A375 (cell line): Measurements from ENCODE around the gene C14orf132. TPM values are rescaled to one million over a fixed set of nuclear protein-coding genes. Genes with fewer than 3 reads are reported as not detected.

Source experiments
- small RNA-seq: library from RNA; depleted of rRNA; stranded (forward); fragments of <200 nt; gene quantifications from one replicate; pipeline ENCODE3, GENCODE V24; 2014
- total RNA-seq: library from RNA; depleted of rRNA; stranded (reverse); fragments of >200 nt; shearing (Covaris generic); gene quantifications from 2 replicates; pipeline ENCODE4 v1.2.3, GENCODE V29; 2014; rRNA removed

The C14orf132 gene
- 0.19 and 0.37 TPM in 2 replicates for total RNA-seq

DNA sequence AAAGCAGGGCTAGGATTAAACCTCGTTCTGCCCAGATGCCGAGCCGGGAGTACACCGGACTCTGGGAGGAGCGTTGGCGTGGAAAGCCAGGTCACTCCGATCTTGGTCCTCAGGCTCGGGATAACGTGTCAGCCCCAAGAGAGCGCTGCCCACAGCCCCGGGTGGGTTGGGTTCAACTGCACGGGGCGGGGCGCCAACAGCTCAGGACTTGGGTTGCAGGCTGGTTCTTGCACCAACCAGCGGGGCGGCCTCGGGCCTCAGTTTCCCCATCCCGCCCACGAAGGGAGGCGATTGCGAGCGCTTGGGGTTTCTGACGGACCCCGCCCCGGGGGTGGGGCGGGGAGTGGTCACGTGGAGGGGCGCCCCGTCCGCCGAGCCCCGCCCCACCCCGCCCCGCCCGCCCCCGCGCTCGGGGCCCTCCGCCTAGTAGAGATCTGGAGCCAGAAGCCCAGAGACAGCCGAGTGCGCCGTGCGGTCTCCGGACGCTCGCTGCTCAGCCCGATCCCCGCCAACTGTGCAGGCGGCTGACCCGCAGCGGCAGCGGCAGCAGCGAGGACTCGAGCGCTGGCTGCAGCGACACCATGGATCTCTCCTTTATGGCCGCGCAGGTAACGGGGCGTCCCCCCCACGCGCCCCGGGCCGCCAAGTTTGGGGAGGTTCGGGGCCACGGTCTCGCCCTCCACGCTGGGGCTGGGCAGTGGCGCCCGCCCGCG lies at the start of gene C14orf132:
Gene C14orf132 (plus strand): TSS at position 443 of the 713 bp plus-strand sequence. CDS start 139 bp downstream, at position 582.

Small RNA genes lying within 50 kb of the gene (small RNA-seq; reads per million reads assigned to genes)
- gene AL137190.1 = not detected

Other genes with a start within 250 kb of the C14orf132 start
- gene TUNAR, start 162.5 kb upstream of the C14orf132 start, total RNA-seq = not detected in 2 replicates
- 0.11 TPM in 1 of 2 replicates, not detected in the other for gene BDKRB2, start 165.5 kb downstream of the C14orf132 start, total RNA-seq
- not detected in 2 replicates for gene BDKRB1, start 216.8 kb downstream of the C14orf132 start, total RNA-seq